ENCODE data around the gene MYBBP1A.

Gene MYBBP1A

GRCh38 chr17:4588898-4589625, 33.9 kb upstream of the MYBBP1A start:
- Histone ChIP-seq H3K27ac (ENCODE audit: insufficient read depth in 1 of 2, low read depth in 1 of 2, low read length in 2 of 2, poor library complexity in 1 of 2, severe bottlenecking in 2 of 2) (no peak overlapping the region), H3K27me3 (replicated peaks in 2 of 5; ENCODE audit: control insufficient read depth in 4 of 5, insufficient read depth in 5 of 5, low read length in 4 of 5) (peaks cover 0 to 37% (median 13%) of the 10 kb centered on the region in 5 experiments), H3K9me3 (ENCODE audit: control extremely low read depth in 1 of 5, control insufficient read depth in 4 of 5, insufficient read depth in 2 of 5, low read depth in 1 of 5, low read length in 4 of 5) (no peaks in the 10 kb centered on the region), H3K4me1 (ENCODE audit: control extremely low read depth in 1 of 4, control insufficient read depth in 4 of 4, insufficient read depth in 4 of 4, low read length in 3 of 4) (peaks cover 0 to 10% (median 8%) of the 10 kb centered on the region in 4 experiments), H3K36me3 (ENCODE audit: control insufficient read depth in 4 of 4, insufficient read depth in 4 of 4, low read length in 3 of 4) (no peaks in the 10 kb centered on the region), H3K4me3 (ENCODE audit: control insufficient read depth in 1 of 7, extremely low read depth in 1 of 7, insufficient read depth in 4 of 7, low read depth in 2 of 7, low read length in 6 of 7) (no peak overlapping the region)
- ChIA-PET POLR2A (no interaction called here), CTCF (no interaction called here)
- WGBS (ENCODE audit: insufficient coverage) = 93% methylated on average over 17 of the region's 22 CpGs
- DNase-seq = no peak

- Histone ChIP-seq H3K27ac (ENCODE audit: insufficient read depth in 1 of 2, low read depth in 1 of 2, low read length in 2 of 2, poor library complexity in 1 of 2, severe bottlenecking in 2 of 2) (no peak overlapping the region), H3K36me3 (ENCODE audit: control insufficient read depth in 4 of 4, insufficient read depth in 4 of 4, low read length in 3 of 4) (no peaks in the 10 kb centered on the region), H3K27me3 (replicated peaks in 2 of 5; ENCODE audit: control insufficient read depth in 4 of 5, insufficient read depth in 5 of 5, low read length in 4 of 5) (peaks cover 0 to 44% (median 19%) of the 10 kb centered on the region in 5 experiments), H3K4me1 (ENCODE audit: control extremely low read depth in 1 of 4, control insufficient read depth in 4 of 4, insufficient read depth in 4 of 4, low read length in 3 of 4) (peaks cover 0 to 16% (median 13%) of the 10 kb centered on the region in 4 experiments), H3K9me3 (ENCODE audit: control extremely low read depth in 1 of 5, control insufficient read depth in 4 of 5, insufficient read depth in 2 of 5, low read depth in 1 of 5, low read length in 4 of 5) (no peaks in the 10 kb centered on the region), H3K4me3 (ENCODE audit: control insufficient read depth in 1 of 7, extremely low read depth in 1 of 7, insufficient read depth in 4 of 7, low read depth in 2 of 7, low read length in 6 of 7) (no peak overlapping the region)
- POLR2A ChIA-PET = no interaction called here
- WGBS (ENCODE audit: insufficient coverage) = 58% methylated on average over 9 of the region's 11 CpGs
- DNase-seq = no peak
- CTCF ChIA-PET = interaction anchor here (0.8 kb wide), 1 partner anchor 156 kb away, joined by 3 read pairs; no protein-coding TSS in a partner anchor
Observed at GRCh38 chr17:4588391-4588790, 33.2 kb upstream of the MYBBP1A start.

GRCh38 chr17:4587803-4588202, 32.6 kb upstream of the MYBBP1A start:
- Histone ChIP-seq H3K27ac (ENCODE audit: insufficient read depth in 1 of 2, low read depth in 1 of 2, low read length in 2 of 2, poor library complexity in 1 of 2, severe bottlenecking in 2 of 2) (no peak overlapping the region), H3K36me3 (ENCODE audit: control insufficient read depth in 4 of 4, insufficient read depth in 4 of 4, low read length in 3 of 4) (no peaks in the 10 kb centered on the region), H3K9me3 (ENCODE audit: control extremely low read depth in 1 of 5, control insufficient read depth in 4 of 5, insufficient read depth in 2 of 5, low read depth in 1 of 5, low read length in 4 of 5) (no peaks in the 10 kb centered on the region), H3K4me1 (ENCODE audit: control extremely low read depth in 1 of 4, control insufficient read depth in 4 of 4, insufficient read depth in 4 of 4, low read length in 3 of 4) (peaks cover 0 to 20% (median 15%) of the 10 kb centered on the region in 4 experiments), H3K4me3 (ENCODE audit: control insufficient read depth in 1 of 7, extremely low read depth in 1 of 7, insufficient read depth in 4 of 7, low read depth in 2 of 7, low read length in 6 of 7) (no peak overlapping the region), H3K27me3 (replicated peaks in 2 of 5; ENCODE audit: control insufficient read depth in 4 of 5, insufficient read depth in 5 of 5, low read length in 4 of 5) (peaks cover 0 to 50% (median 25%) of the 10 kb centered on the region in 5 experiments)
- DNase-seq = no peak
- WGBS (ENCODE audit: insufficient coverage) = 65% methylated on average over 5 of the region's 9 CpGs
- CTCF ChIA-PET = interaction anchor here (0.8 to 1.3 kb wide), 2 partner anchors 11 to 155 kb away, joined by 3 read pairs; no protein-coding TSS in a partner anchor
- POLR2A ChIA-PET = no interaction called here

GRCh38 chr17:4587195-4587594, 32.0 kb upstream of the MYBBP1A start:
- Histone ChIP-seq H3K36me3 (ENCODE audit: control insufficient read depth in 4 of 4, insufficient read depth in 4 of 4, low read length in 3 of 4) (no peaks in the 10 kb centered on the region), H3K9me3 (ENCODE audit: control extremely low read depth in 1 of 5, control insufficient read depth in 4 of 5, insufficient read depth in 2 of 5, low read depth in 1 of 5, low read length in 4 of 5) (no peaks in the 10 kb centered on the region), H3K27ac (ENCODE audit: insufficient read depth in 1 of 2, low read depth in 1 of 2, low read length in 2 of 2, poor library complexity in 1 of 2, severe bottlenecking in 2 of 2) (no peak overlapping the region), H3K4me1 (ENCODE audit: control extremely low read depth in 1 of 4, control insufficient read depth in 4 of 4, insufficient read depth in 4 of 4, low read length in 3 of 4) (peaks cover 0 to 20% (median 15%) of the 10 kb centered on the region in 4 experiments), H3K27me3 (replicated peaks in 2 of 5; ENCODE audit: control insufficient read depth in 4 of 5, insufficient read depth in 5 of 5, low read length in 4 of 5) (peaks cover 0 to 55% (median 31%) of the 10 kb centered on the region in 5 experiments), H3K4me3 (ENCODE audit: control insufficient read depth in 1 of 7, extremely low read depth in 1 of 7, insufficient read depth in 4 of 7, low read depth in 2 of 7, low read length in 6 of 7) (no peak overlapping the region)
- no peak for DNase-seq
- ChIA-PET POLR2A (interaction anchor here (0.6 to 0.8 kb wide), 2 partner anchors 20 to 808 kb away, joined by 3 to 4 read pairs; no protein-coding TSS in a partner anchor), CTCF (interaction anchor here (0.9 to 1.7 kb wide), 6 partner anchors 8 to 29 kb away, joined by 3 to 6 read pairs (median 4); no protein-coding TSS in a partner anchor)
- WGBS (ENCODE audit: insufficient coverage) = 100% methylated on average over 4 of the region's 7 CpGs

- WGBS (ENCODE audit: insufficient coverage) = 98% methylated on average over 9 of the region's 9 CpGs
- no peaks in the 10 kb centered on the region for H3K36me3 ChIP-seq (ENCODE audit: control insufficient read depth in 4 of 4, insufficient read depth in 4 of 4, low read length in 3 of 4)
- no peaks in the 10 kb centered on the region for H3K9me3 ChIP-seq (ENCODE audit: control extremely low read depth in 1 of 5, control insufficient read depth in 4 of 5, insufficient read depth in 2 of 5, low read depth in 1 of 5, low read length in 4 of 5)
- peaks cover 0 to 63% (median 34%) of the 10 kb centered on the region in 5 experiments for H3K27me3 ChIP-seq (replicated peaks in 2 of 5; ENCODE audit: control insufficient read depth in 4 of 5, insufficient read depth in 5 of 5, low read length in 4 of 5)
- no peak overlapping the region for H3K27ac ChIP-seq (ENCODE audit: insufficient read depth in 1 of 2, low read depth in 1 of 2, low read length in 2 of 2, poor library complexity in 1 of 2, severe bottlenecking in 2 of 2)
- ChIA-PET CTCF (interaction anchor here (1.0 to 1.7 kb wide), 5 partner anchors 9 to 30 kb away, joined by 3 to 6 read pairs (median 5); no protein-coding TSS in a partner anchor), POLR2A (no interaction called here)
- peaks cover 0 to 20% (median 15%) of the 10 kb centered on the region in 4 experiments for H3K4me1 ChIP-seq (ENCODE audit: control extremely low read depth in 1 of 4, control insufficient read depth in 4 of 4, insufficient read depth in 4 of 4, low read length in 3 of 4)
- H3K4me3 ChIP-seq (ENCODE audit: control insufficient read depth in 1 of 7, extremely low read depth in 1 of 7, insufficient read depth in 4 of 7, low read depth in 2 of 7, low read length in 6 of 7) = no peak overlapping the region
- DNase-seq = no peak
Observed at GRCh38 chr17:4586043-4586442, 30.9 kb upstream of the MYBBP1A start.

- no peaks in the 10 kb centered on the region for H3K36me3 ChIP-seq (ENCODE audit: control insufficient read depth in 4 of 4, insufficient read depth in 4 of 4, low read length in 3 of 4)
- CTCF ChIA-PET = interaction anchor here (1.6 to 1.7 kb wide), 2 partner anchors 19 to 30 kb away, joined by 6 read pairs; no protein-coding TSS in a partner anchor
- no peak overlapping the region for H3K4me3 ChIP-seq (ENCODE audit: control insufficient read depth in 1 of 7, extremely low read depth in 1 of 7, insufficient read depth in 4 of 7, low read depth in 2 of 7, low read length in 6 of 7)
- H3K9me3 ChIP-seq (ENCODE audit: control extremely low read depth in 1 of 5, control insufficient read depth in 4 of 5, insufficient read depth in 2 of 5, low read depth in 1 of 5, low read length in 4 of 5) = no peaks in the 10 kb centered on the region
- peaks cover 0 to 63% (median 34%) of the 10 kb centered on the region in 5 experiments for H3K27me3 ChIP-seq (replicated peaks in 2 of 5; ENCODE audit: control insufficient read depth in 4 of 5, insufficient read depth in 5 of 5, low read length in 4 of 5)
- H3K4me1 ChIP-seq (ENCODE audit: control extremely low read depth in 1 of 4, control insufficient read depth in 4 of 4, insufficient read depth in 4 of 4, low read length in 3 of 4) = peaks cover 0 to 20% (median 15%) of the 10 kb centered on the region in 4 experiments
- DNase-seq = no peak
- H3K27ac ChIP-seq (ENCODE audit: insufficient read depth in 1 of 2, low read depth in 1 of 2, low read length in 2 of 2, poor library complexity in 1 of 2, severe bottlenecking in 2 of 2) = no peak overlapping the region
- POLR2A ChIA-PET = no interaction called here
- WGBS (ENCODE audit: insufficient coverage) = 98% methylated on average over 7 of the region's 7 CpGs
Observed at GRCh38 chr17:4585638-4585994, 30.4 kb upstream of the MYBBP1A start.

All from common myeloid progenitor, CD34-positive (primary cell).